ENCODE results near the gene THSD7B.

GRCh38 chr2:137705296-137705695 lies 940.0 kb downstream of the THSD7B start:
- no peak for TF ChIP-seq RAD21 (conservative IDR thresholded peaks at IDR 0.05 in 1 of 2, IDR thresholded peaks at IDR 0.05 in 1 of 2)
- TF ChIP-seq EP300 (IDR thresholded peaks at IDR 0.05), result no peak
- TF ChIP-seq JUN (IDR thresholded peaks at IDR 0.05), result no peak
- TF ChIP-seq CEBPB (IDR thresholded peaks at IDR 0.05), result no peak
- no peak for TF ChIP-seq CTCF (IDR thresholded peaks at IDR 0.05)
- no peak for TF ChIP-seq PBX3 (IDR thresholded peaks at IDR 0.05)
- TF ChIP-seq CBX8 (IDR thresholded peaks at IDR 0.05), result no peak
- TF ChIP-seq BHLHE40 (IDR thresholded peaks at IDR 0.05; ENCODE audit: low read depth, low read length), result no peak
- TF ChIP-seq POLR2A (IDR thresholded peaks at IDR 0.05; ENCODE audit: low read length), result no peak
- no peak for TF ChIP-seq MAX (IDR thresholded peaks at IDR 0.05)
- TF ChIP-seq HOXA7 (CRISPR knock-in tag; IDR thresholded peaks at IDR 0.05), result no peak
- no peak for TF ChIP-seq ELK1 (IDR thresholded peaks at IDR 0.05; ENCODE audit: low read depth, low read length)
